ENCODE data around the gene ATOH8.

DNA sequence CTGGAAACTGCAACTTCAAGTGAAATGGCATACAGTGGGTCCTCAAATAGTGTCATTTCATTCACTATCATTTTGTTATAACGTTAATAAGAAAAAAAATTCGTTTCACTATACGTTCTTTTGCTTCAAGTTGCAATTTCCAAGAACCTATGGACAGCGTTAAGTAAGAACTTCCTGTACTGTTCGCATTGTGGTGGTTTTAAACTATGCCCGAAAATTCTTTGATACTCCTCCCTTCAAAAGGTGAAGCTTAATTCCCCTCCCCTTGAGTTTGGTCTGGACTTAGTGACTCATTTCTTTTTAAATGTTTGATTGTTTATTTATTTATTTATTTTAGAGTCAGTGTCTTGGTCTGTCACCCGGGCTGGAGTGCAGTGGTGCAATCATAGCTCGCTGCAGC lies 39.0 kb upstream of the ATOH8 start:
- TF ChIP-seq, protein P1, sequence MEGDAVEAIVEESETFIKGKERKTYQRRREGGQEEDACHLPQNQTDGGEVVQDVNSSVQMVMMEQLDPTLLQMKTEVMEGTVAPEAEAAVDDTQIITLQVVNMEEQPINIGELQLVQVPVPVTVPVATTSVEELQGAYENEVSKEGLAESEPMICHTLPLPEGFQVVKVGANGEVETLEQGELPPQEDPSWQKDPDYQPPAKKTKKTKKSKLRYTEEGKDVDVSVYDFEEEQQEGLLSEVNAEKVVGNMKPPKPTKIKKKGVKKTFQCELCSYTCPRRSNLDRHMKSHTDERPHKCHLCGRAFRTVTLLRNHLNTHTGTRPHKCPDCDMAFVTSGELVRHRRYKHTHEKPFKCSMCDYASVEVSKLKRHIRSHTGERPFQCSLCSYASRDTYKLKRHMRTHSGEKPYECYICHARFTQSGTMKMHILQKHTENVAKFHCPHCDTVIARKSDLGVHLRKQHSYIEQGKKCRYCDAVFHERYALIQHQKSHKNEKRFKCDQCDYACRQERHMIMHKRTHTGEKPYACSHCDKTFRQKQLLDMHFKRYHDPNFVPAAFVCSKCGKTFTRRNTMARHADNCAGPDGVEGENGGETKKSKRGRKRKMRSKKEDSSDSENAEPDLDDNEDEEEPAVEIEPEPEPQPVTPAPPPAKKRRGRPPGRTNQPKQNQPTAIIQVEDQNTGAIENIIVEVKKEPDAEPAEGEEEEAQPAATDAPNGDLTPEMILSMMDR (IDR thresholded peaks at IDR 0.05): no peak
- TF ChIP-seq POLR2A (IDR thresholded peaks at IDR 0.05): no peak
